Measurements from ENCODE around the gene UBE2C.

The UBE2C gene

DNA sequence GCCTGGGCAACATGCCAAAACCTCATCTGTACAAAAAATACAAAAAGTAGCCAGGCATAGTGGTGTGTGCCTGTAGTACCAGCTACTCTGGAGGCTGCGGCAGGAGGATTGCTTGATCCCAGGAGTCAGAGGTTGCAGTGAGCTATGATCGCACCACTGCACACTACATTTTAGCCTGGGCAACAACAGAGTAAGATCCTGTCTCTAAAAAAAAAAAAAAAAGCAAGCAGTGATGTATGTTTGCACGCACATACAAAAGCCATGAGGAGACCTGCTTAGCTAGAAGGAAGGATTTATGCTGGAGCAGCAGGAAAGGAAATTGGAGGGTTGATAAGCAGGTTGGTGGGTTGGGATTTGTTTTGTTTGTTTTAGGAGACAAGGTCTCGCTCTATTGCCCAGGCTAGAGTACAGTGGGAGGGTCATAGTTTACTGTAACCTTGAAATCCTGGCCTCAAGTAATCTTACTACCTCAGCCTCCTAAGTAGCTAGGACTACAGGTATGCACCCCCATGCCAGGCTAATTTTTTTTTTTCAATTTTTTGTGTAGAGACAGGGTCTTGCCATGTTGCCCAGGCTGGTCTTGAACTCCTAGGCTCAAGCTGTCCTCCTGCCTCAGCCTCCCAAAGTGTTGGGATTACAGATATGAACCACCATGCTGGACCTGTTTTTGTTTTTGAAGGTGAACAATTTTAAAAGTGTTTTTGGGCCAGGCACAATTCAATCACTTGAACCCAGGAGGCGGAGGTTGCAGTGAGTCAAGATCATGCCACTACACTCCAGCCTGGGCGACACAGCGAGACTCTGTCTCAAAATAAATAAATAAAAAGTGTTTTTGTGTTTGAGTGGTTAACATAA lies 49.0 kb downstream of the UBE2C start:
- no peak for DNase-seq

DNA sequence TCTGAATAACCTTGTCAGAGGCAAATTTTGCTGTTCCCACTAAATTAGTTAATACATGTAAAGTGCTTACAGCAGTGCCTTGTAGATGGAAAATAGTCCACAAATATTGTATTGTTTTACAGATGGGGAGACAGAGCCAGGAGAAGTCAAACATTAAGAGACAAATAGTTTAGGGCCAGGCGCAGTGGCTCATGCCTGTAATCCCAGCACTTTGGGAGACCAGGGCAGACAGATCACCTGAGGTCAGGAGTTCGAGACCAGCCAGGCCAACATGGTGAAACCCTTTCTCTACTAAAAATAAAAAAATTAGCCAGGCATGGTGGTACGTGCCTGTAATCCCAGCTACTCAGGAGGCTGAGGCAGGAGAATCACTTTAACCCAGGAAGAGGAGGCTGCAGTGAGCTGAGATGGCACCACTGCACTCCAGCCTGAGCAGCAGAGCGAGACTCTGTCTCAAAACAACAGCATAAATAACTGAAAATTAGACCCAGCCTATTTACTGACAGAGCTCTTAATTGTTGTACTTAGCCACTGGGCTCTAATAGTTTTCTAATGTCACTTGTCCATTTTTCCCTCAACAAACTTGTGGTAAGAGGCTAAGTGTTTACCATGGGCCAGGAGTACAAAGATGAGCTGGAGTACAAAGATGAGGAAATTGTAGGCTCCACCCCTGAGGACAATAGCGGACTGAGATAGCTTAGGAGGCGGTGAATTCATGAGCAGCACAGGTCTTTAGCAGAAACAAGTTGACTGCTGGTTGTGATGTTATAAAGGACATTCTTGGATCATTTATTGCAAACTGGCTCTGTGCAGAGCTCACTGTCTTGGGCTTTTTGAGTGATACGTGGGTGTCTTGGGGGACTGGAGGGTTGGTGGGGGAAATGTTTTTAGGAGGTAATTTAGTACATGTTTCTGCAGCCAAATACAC lies 51.4 kb downstream of the UBE2C start:
- DNase-seq = no peak

GRCh38 chr20:45866454-45866853 lies 54.0 kb downstream of the UBE2C start:
- DNase-seq = no peak

Data from activated CD4-positive, alpha-beta T cell treated with anti-CD3 and anti-CD28 coated beads, Interleukin-2, Interleukin-6, amounts not matched to agents 100 ng/mL and 50 ng/mL, durations not matched to agents 16 hours and 8 hours (primary cell).